Endothelial cell of umbilical vein (primary cell): Measurements from ENCODE around the gene FGD3.

Experiments used
- EZH2 ChIP-seq: IDR thresholded peaks from 2 replicates; pipeline ENCODE4 v1.6.1; 2012; ENCODE audit warnings: borderline replicate concordance, low read depth, mild to moderate bottlenecking, moderate library complexity, low read length, inconsistent platforms; ENCODE audit not compliant: severe bottlenecking
- MAX ChIP-seq: IDR thresholded peaks from 2 replicates; pipeline ENCODE4 v1.6.1; 2011; ENCODE audit not compliant: insufficient read depth, insufficient read length
- POLR2A ChIP-seq: IDR thresholded peaks from 2 replicates; pipeline ENCODE4 v1.6.1; 2012; ENCODE audit warnings: low read depth, mild to moderate bottlenecking, control low read depth, low read length
- TF ChIP-seq, protein P1 (sequence below), 2 donors: IDR thresholded peaks; 1 replicate in 1 of 2; 2 replicates in 1 of 2; pipeline ENCODE4 v1.5.1; 2011; ENCODE audit warnings: low read length in 2 of 2, mild to moderate bottlenecking in 2 of 2, moderate library complexity in 2 of 2, control low read depth in 1 of 2, inconsistent platforms in 1 of 2, low read depth in 1 of 2; ENCODE audit not compliant: insufficient read depth in 1 of 2; ENCODE audit errors: extremely low read depth in 1 of 2

- TF ChIP-seq EZH2 (no peak), POLR2A (no peak), MAX (no peak)
- TF ChIP-seq, protein P1, sequence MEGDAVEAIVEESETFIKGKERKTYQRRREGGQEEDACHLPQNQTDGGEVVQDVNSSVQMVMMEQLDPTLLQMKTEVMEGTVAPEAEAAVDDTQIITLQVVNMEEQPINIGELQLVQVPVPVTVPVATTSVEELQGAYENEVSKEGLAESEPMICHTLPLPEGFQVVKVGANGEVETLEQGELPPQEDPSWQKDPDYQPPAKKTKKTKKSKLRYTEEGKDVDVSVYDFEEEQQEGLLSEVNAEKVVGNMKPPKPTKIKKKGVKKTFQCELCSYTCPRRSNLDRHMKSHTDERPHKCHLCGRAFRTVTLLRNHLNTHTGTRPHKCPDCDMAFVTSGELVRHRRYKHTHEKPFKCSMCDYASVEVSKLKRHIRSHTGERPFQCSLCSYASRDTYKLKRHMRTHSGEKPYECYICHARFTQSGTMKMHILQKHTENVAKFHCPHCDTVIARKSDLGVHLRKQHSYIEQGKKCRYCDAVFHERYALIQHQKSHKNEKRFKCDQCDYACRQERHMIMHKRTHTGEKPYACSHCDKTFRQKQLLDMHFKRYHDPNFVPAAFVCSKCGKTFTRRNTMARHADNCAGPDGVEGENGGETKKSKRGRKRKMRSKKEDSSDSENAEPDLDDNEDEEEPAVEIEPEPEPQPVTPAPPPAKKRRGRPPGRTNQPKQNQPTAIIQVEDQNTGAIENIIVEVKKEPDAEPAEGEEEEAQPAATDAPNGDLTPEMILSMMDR (IDR thresholded peaks at IDR 0.05; ENCODE audit: extremely low read depth in 1 of 2, insufficient read depth in 1 of 2, low read depth in 1 of 2, low read length in 2 of 2): no peak
Measured at GRCh38 chr9:93010056-93010455, 62.7 kb downstream of the FGD3 start.
